ENCODE results near the gene SLC35D2.
"Not testable (repeated sequence)": the region's sequence is repeated elsewhere in the genome, so short reads cannot be mapped to it uniquely, and the experiment has no call there.

The SLC35D2 gene

GRCh38 chr9:96400132-96400910 lies 16.8 kb upstream of the SLC35D2 start:
- no peak for DNase-seq

GRCh38 chr9:96399325-96399633 lies 15.8 kb upstream of the SLC35D2 start:
- no peak for DNase-seq

GRCh38 chr9:96398582-96399324 lies 15.2 kb upstream of the SLC35D2 start:
- DNase-seq, result no peak

GRCh38 chr9:96395964-96396363 lies 12.5 kb upstream of the SLC35D2 start:
- no peak for DNase-seq

GRCh38 chr9:96394832-96395496 lies 11.5 kb upstream of the SLC35D2 start:
- no peak for DNase-seq

GRCh38 chr9:96392263-96392662 lies 8.8 kb upstream of the SLC35D2 start:
- no peak for DNase-seq

- DNase-seq, result no peak
These were observed 7.7 kb upstream of the SLC35D2 start for GRCh38 chr9:96391021-96391765.

GRCh38 chr9:96388144-96388543 lies 4.6 kb upstream of the SLC35D2 start:
- no peak for DNase-seq

GRCh38 chr9:96386157-96386556 lies 2.6 kb upstream of the SLC35D2 start:
- DNase-seq, result no peak

- DNase-seq, result no peak
These were observed 709 bp downstream of the SLC35D2 start for GRCh38 chr9:96382839-96383164.

- peak in 1 of 58 donors; percentile 27 for DNase-seq
These were observed 1.3 kb downstream of the SLC35D2 start for GRCh38 chr9:96382175-96382574.

GRCh38 chr9:96381696-96382095 lies 1.8 kb downstream of the SLC35D2 start:
- DNase-seq, result no peak

- no peak for DNase-seq
These were observed 2.4 kb downstream of the SLC35D2 start for GRCh38 chr9:96381125-96381524.

- DNase-seq, result no peak
These were observed 4.0 kb downstream of the SLC35D2 start for GRCh38 chr9:96379461-96379860.

- DNase-seq, result no peak
These were observed 5.3 kb downstream of the SLC35D2 start for GRCh38 chr9:96378187-96378586.

- DNase-seq, result no peak
These were observed 6.3 kb downstream of the SLC35D2 start for GRCh38 chr9:96376891-96377874.

GRCh38 chr9:96375507-96375906 lies 8.0 kb downstream of the SLC35D2 start:
- not testable (repeated sequence) for DNase-seq

GRCh38 chr9:96367943-96368342 lies 15.6 kb downstream of the SLC35D2 start:
- no peak for DNase-seq

- DNase-seq, result no peak
These were observed 20.1 kb downstream of the SLC35D2 start for GRCh38 chr9:96363175-96363967.

GRCh38 chr9:96362119-96362518 lies 21.4 kb downstream of the SLC35D2 start:
- not testable (repeated sequence) for DNase-seq
